Activated CD4-positive, alpha-beta T cell treated with anti-CD3 and anti-CD28 coated beads, Interleukin-2, Interleukin-6, amounts not matched to agents 100 ng/mL and 50 ng/mL, durations not matched to agents 16 hours and 8 hours (primary cell): ENCODE measurements around the gene ANXA4.
"Not testable (repeated sequence)": the region's sequence is repeated elsewhere in the genome, so short reads cannot be mapped to it uniquely, and the experiment has no call there.

Source experiments
- DNase-seq: peaks from one replicate; pipeline ENCODE4 v3.0.0-alpha.2; 2020

ANXA4 gene

DNA sequence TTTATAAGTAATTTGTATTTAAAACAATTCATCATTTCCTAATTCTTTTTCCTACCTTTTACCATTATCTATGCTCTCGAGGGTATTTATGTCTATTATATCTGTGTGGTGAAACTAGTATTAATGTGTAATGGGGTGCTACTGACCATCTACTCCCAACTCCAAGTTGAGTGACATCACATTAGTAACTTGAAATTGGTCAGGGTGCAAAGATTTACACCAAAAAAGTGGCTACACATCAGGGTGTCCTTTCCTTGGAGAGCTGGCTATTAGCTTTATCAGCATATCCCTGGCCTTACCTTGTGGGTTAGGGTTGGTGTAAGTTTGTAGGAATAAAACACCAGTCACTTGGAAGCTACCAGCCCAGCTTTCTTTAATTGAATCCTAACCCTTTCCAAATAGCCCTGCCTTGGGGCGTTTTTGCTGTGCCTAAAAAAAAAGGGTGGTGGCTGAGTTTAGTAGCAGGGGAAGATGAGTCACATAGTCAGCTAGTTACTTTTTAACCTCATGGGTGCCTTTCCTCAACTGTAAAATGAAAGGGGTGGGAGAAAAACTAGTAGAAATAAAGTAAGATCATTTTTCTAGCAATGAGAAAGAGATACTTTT, 14.0 kb downstream of the ANXA4 start:
- peak; percentile 57 for DNase-seq

- no peak for DNase-seq
Measured at GRCh38 chr2:69762025-69762424, 20.1 kb downstream of the ANXA4 start.

DNA sequence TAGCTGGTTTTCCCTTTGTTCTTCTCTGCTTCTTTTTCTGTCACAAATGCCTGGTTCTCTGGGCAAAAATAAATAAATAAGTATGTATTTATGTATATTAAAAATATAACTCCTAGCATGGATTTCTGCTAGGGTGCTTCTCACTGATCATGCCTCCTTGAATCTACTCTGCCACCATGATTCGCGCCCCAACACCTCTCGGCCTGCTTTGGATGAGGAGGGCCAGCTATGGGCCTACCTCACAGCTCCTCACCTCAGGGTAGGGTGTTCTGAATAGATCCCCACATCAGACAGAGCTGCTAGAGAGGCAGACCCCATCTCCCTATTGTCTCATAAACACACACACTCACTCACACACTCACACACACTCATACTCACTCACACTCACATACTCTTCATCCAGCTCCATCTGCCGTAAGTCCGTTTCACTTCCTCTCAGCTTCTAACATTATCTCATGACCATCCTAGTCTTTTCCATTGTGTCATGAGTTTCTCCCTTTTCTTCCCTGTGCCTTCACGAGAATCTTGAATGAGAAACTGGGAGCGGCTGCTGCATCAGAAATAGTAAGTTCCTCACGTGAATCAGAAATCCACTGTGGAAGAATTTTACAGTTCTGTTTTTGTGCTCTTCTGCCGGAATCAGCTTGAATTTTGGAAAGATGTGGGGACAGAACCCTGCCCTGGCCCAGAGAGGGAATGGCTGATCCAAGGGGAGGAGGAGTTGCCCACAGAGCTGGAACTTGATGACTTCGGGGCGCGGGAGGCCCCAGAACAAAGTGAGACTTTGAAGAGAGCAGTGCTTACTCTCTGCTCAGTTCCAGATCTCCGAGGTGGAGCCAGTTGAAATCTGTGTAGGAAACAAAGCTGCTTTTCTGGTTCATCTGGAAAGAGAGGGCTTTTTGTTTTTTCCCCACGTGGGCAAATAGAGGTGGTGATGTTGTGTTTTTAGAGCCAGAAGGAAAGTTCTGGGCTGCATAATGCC, 20.9 kb downstream of the ANXA4 start:
- DNase-seq, result no peak

GRCh38 chr2:69763831-69764230, 21.9 kb downstream of the ANXA4 start:
- not testable (repeated sequence) for DNase-seq

DNA sequence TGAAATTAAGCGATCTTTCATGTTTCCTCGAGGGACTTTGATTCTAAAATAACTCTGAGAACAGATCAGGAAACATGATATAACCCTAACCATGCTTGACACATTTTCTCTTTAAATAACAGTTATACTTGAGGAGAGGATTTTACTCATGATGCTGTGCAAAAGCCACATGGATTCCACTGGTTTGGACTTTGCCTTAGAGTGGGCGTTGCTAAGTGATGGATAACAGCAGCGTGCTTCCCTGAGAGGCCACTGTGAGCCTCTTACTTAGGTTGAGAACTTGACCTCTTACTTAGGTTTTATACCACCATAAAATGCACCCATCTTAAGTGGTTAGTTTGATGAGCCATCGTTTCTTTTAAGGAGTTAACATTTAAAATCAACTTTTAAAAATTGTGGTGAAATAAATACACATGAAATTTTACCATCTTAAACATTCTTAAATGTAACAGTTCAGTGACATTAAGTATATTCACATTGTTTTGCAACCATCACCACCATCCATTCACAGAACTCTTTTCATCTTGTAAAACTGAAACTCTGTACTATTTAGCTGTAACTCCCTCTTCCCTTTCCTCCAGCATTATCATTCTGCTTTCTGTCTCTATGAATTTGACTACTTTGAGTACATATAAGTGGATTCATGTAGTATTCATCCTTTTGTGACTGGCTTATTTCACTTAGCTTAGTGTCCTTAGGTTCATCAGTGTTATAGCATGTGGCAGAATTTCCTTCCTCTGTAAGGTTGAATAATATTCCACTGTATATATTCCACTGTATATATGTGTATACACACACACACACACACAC, 22.6 kb downstream of the ANXA4 start:
- DNase-seq, result peak; percentile 32

GRCh38 chr2:69765096-69765380, 23.1 kb downstream of the ANXA4 start:
- DNase-seq, result no peak

- no peak for DNase-seq
Measured at GRCh38 chr2:69766014-69766413, 24.1 kb downstream of the ANXA4 start.

DNA sequence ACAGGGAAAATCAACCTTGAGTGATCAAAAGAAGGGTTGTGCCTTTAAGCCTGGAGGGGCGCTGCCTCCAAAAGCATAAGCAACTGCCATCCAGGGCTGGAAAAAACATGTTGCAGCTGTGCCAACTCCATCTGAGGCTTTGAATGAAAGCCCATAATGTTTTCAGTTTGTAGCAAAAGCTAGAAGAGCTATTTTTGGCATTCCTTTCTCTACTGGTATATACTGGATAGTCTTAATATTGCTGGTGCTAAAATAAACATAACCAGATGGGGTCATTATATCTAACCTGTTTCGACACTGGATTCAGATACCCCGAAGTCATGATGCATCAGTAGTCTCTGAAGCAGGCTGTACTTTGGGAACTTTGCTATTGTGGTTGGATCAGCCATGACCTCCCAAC, 25.1 kb downstream of the ANXA4 start:
- DNase-seq, result no peak

GRCh38 chr2:69768235-69768634, 26.3 kb downstream of the ANXA4 start:
- DNase-seq, result no peak

DNA sequence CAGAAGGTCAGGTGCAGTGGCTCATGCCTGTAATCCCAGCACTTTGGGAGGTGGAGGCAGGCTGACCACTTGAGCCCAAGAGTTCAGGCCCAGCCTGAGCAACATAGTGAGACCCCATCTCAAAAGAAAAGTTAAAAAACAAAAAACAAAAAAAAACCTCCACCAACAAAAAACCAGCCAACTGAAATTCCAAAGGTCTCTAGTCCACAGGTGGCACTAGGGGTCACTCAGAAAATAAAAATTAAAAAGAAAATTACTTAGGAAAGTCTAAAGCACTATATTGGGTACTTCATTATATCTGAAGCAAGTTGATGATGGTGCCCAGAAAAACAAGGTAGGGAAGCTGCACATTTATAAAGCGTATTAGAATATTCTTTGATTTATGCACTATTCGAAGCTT, 26.9 kb downstream of the ANXA4 start:
- no peak for DNase-seq

- DNase-seq, result no peak
Measured at GRCh38 chr2:69769272-69769671, 27.3 kb downstream of the ANXA4 start.

- DNase-seq, result peak; percentile 68
Measured at GRCh38 chr2:69770193-69770702, 28.3 kb downstream of the ANXA4 start.

DNA sequence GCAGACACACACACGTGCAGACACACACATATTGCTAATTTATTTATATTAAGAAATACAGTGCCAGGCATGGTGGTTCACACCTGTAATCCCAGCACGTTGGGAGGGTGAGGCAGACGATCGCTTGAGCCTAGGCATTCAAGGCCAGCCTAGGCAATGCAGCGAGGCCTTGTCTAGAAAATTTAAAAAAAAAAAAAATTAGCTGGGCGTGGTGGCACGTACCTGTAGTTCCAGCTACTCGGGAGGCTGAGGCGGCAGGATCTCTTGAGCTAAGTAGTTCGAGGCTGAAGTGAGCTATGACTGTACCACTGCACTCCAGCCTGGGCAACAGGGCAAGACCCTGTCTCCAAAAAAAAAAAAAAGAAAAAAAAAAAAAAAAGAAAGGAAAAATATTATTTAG, 28.8 kb downstream of the ANXA4 start:
- DNase-seq, result no peak

DNA sequence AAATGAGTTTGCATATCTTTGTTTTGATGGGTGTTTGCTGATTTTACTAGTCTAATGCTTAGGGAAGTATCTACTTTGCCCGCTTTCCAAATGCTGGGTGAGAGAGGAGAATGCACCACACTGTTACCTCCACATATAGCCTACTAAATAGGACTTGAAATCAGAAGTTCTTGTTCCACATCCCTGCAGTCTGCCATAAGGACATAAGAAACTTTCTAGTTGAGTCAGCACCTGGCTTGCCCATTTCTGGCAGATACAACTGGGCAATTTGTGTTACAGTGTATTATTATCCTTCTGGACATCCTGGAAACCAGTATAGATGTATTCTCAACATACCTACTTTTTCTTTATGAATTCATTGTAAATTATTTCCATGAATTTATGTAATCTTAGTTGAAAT, 29.5 kb downstream of the ANXA4 start:
- DNase-seq, result no peak

- DNase-seq, result peak; percentile 45
Measured at GRCh38 chr2:69773206-69773605, 31.3 kb downstream of the ANXA4 start.

DNA sequence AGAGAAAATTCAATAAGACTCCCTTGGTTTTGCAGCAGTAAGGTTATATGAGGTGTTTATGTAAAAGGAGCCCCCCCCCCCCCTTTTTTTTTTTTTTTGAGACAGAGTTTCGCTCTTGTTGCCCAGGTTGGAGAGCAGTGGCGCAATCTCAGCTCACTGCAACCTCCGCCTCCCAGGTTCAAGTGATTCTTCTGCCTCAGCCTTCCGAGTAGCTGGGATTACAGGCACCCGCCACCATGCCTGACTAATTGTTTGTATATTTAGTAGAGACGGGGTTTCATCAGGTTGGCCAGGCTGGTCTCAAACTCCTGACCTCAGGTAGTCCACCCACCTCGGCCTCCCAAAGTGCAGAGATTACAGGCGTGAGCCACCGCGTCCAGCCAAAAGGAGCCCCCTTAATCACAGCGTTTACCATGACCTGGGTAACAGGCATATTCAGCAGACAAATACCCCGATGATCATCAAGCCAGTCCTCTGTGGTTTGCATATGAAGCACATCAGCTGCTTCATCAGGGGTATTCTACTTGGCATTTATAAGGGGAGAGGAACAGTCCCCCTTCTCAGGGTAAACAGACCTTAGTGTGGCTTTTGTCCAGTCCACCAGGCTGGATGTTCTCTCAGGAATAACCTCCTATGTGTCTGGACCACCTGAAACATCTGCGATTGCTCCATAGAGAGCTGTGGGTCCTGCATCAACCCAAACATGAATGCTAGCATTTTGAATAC, 32.5 kb downstream of the ANXA4 start:
- DNase-seq, result not testable (repeated sequence)

- peak; percentile 67 for DNase-seq
Measured at GRCh38 chr2:69774984-69775982, 33.3 kb downstream of the ANXA4 start.

DNA sequence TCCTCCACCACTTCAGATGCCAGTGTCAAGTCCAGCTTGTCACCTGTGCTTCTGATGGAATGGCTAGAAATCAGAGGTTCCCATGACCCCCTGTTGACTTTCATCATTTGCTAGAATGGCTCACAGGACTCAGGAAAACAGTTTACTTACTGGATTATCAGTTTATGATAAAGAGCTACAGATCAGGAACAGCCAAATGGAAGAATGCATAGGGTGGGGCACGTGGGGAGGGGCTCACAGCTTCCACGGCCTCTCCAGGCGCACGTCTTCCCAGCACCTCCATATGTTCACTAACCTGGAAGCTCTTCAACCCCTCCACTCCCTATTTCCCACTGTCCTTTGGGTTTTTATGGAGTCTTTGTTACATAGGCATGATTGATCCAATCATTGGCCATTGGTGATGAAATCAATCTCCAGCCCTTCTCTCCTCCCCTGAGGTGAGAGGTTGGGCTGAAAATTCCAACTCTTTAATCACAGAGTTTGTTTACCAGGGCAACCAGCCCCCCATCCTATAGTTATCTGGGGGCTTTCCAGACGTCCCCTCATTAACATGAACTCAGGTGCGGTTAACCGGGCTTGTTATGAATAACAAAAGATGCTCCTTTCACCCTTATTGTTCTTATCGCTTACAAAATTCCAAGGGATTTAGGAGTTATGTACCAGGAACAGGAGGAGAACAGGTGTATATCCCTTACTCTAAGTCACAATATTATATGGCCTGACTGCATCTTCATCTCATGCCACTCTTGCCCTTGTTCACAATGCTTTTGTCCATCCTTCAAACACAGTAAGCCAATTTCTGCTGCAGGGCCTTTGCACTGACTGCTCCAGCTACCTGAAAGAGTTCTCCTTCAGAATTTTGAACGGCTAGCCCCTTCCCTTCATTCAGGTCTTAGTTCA, 35.2 kb downstream of the ANXA4 start:
- DNase-seq, result no peak

DNA sequence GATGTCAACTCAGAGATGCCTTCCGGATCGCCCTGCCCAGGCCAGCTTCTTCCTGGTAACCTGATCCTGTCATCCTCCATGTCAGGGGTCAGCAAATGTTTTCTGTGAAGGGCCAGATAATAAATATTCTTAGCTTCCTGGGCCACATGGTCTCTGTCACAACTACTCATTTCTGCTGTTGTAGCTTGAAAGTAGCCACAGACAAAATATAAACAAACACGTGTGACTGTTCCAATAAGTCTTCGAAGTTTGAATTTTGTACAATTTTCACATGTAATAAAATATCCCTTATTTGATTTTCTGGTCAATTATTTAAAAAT, 35.8 kb downstream of the ANXA4 start:
- no peak for DNase-seq

DNA sequence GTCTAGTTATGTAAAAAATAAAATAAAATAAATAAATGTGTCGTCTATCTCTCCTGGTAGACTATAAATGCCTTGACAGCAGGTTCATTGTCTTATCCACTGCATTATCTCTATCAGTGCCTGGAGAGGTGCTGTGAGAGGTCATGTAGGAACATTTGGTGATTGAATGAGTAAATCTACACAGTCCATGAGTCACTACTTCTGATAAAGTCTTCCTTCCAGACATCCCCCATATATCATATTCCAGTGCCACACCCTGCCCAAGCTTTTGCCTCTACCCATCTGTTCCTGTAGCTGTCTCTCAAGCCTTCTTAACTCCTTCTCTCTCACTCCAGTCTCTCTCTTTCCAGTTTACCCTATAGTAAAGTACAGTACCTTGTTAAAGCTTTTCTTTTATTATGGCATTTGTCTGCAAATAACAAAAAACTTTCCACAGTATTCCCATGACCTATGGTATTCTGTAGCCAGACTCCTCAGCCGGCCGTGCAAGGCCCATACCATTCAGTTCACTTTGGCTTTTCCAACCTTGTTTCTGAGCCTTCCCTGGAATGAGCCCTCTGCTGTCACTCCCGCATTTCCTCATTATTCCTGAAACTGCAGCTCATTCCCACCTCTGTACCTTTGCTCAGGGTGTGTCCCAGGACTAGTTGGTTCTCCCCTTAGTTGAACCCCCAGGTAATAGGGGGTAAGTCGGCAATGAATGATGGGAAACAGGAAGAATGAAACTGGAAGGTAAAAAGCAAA, 37.5 kb downstream of the ANXA4 start:
- DNase-seq, result no peak
